GM12872 (cell line): ENCODE data around the gene ZNF408.

Experiments
- CTCF ChIP-seq: IDR thresholded peaks from 3 replicates; pipeline ENCODE4 v1.5.1; 2011; ENCODE audit warnings: low read depth, mild to moderate bottlenecking, low read length, moderate library complexity; ENCODE audit not compliant: insufficient read depth

Gene ZNF408

DNA sequence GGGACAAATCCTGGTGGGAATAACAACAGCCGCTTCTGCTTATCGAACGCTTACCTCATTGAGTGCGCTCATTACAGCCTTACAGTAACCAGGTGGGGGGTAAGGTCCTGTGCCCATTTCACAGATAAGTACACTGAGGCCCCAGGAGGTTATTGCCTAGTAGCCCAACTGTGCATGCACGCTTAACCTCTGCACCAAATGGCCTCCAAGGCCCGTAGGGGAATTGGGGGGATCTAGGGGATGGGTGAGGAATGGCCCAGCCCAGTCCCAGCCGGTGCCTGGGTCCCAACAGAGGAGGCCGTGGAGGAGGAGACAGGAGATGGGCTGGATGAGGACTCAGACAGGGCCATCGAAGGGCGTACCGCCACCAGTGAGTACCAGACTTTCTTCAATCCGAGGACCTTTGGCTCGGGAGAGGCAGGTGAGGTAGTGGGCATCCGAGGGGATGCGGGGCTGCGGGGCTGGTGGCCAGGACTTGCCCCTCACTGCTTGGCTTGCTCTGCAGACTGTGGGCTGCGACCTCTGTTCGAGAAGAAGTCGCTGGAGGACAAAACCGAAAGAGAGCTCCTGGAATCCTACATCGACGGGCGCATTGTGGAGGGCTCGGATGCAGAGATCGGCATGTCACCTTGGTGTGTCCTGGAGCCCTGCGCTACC is 25.5 kb downstream of the ZNF408 start:
- no peak for TF ChIP-seq CTCF

DNA sequence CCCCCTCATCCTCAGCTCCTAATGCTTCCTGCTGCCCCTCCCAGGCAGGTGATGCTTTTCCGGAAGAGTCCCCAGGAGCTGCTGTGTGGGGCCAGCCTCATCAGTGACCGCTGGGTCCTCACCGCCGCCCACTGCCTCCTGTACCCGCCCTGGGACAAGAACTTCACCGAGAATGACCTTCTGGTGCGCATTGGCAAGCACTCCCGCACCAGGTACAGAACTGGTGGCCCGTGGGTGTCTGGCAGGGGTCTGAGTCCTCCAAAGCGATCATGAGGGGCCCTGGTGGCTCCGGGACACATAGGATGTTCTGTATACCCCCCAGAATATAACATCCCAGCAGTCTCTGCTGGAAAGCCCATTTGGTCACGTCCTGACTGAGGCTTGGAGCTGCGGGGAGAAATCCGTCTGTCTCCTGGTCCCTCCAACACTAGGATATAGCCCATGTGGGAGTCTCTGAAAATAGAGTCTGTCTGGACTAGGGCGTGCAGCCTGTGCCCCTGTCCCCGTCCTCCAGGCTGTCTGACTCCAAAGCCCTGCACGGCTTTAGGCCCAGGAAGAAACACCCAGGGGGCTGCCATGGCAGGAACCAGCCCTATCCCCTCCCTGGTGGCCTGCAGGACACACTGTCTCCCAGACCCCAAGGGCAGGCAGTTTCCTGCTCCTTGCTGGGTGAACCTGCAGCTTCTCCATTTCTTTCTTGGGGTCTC is 27.3 kb downstream of the ZNF408 start:
- no peak for TF ChIP-seq CTCF

- no peak for TF ChIP-seq CTCF
Observed at GRCh38 chr11:46728659-46729040, 27.8 kb downstream of the ZNF408 start.

DNA sequence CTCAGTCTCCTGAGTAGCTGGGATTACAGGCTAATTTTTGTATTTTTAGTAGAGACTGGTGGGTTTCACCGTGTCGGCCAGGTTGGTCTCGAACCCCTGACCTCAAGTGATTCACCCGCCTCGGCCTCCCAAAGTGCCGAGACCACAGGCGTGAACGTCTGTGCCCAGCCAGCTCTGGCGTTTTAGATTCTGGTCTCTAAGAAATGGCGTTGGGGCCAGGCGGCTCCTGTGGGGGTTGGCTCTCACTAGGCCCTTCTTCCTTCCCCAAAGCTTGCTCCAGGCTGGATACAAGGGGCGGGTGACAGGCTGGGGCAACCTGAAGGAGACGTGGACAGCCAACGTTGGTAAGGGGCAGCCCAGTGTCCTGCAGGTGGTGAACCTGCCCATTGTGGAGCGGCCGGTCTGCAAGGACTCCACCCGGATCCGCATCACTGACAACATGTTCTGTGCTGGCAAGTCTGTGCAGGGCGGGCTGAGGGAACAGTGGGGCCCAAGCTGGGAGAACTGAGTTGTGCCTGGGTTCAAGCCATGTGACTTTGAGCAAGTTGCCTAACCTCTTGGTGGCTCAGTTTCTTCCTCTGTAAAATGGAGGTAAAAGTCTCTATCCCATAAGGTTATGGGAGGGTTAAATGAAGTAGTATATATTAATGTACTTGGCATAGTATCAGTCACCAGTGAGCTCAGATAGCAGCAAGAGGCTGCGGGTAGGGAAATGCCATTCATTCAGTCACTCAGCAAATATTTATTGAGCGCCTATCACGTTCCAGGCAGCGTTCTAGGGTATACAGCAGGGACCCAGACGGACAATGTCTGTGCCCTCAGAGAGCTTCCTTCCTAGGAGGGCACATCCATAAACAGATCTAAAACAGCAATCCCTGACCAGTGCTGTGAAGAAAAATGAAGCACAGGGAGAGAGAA is 28.5 kb downstream of the ZNF408 start:
- TF ChIP-seq CTCF = no peak

DNA sequence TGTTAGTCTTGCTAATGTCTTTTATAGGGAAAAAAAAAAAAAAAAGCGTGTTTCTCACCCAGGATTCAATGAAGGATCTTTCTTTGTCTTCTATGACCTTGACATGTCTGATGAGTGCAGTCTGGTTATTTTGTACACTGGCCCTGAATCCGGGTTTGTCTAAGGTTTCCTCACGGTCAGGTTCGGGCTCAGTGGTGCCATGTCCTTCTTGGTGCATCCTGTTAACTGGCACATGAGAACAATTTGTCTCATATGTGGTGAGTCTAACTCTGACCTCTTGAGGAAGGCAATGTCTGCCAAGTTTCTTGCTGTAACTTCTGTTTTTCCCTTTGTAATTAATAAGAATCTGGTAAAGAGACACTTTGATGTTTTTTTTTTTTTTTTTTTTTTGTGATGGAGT is 30.7 kb downstream of the ZNF408 start:
- TF ChIP-seq CTCF = no peak

DNA sequence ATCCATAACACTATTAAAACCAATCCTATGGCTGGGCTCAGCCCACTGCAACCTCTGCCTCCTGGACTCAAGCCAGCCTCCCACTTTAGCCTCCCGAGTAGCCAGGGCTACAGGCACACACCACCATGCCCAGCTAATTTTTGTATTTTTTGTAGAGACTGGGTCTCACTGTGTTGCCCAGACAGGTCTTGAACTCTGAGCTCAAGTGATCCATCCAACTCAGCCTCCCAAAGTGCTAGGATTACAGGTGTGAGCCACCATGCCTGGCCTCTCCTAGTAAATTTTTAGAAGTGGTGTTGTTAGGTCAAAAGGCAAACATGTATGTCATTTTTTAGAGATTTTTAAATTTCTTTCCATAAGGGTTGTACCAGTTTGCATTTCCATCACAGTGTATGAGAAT is 32.4 kb downstream of the ZNF408 start:
- no peak for TF ChIP-seq CTCF

GRCh38 chr11:46736146-46736545 is 35.3 kb downstream of the ZNF408 start:
- no peak for TF ChIP-seq CTCF
